HG03469 (cell line): ENCODE results near the gene MYH14.

Experiments used
- ATAC-seq: cut with Tn5 transposase; IDR thresholded peaks from one replicate; pipeline ENCODE4 v1.9.1; 2021; ENCODE audit warnings: mild to moderate bottlenecking, moderate library complexity, moderate number of reproducible peaks; ENCODE audit not compliant: unreplicated experiment

Gene MYH14

DNA sequence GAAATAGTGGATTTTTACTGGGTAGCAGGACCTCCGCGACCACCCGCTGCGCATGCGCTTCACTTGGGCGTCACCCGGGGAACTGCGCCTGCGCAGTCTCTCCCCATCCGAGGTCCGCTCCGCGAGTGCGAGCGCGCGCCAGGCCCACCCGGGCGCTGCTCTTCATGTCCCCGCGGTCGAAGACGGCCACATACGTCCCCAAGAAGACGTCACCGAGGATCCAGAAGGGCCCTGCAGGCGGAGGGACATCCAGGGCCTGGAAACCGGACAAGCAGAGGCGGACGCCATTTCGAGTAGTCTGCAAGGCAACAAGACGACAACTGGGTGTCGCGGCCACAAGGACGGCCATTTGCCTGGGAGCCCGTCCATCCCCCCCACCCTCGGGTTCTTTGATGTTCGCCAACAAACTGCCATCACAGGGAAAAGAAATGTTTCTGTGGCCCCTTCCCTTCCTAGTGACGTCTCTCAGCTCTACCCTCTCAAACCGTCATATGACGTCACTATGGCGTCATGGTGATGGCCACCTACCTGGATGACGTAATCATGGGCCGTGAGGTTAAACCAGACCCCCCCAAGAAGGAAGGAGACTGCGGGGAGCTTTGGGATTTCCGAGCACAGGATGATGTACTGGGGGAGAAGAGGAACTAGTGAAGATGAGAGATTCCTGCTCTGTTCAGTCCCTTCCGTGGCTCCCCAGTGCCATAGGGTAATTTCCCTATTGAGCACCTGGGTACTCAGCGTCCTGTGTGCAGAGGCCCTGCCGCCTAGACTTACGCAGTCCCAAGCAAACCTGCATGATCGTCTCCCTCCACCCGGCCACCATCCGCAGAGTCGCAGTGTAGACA, 155.3 kb downstream of the MYH14 start:
- ATAC-seq, result no peak

DNA sequence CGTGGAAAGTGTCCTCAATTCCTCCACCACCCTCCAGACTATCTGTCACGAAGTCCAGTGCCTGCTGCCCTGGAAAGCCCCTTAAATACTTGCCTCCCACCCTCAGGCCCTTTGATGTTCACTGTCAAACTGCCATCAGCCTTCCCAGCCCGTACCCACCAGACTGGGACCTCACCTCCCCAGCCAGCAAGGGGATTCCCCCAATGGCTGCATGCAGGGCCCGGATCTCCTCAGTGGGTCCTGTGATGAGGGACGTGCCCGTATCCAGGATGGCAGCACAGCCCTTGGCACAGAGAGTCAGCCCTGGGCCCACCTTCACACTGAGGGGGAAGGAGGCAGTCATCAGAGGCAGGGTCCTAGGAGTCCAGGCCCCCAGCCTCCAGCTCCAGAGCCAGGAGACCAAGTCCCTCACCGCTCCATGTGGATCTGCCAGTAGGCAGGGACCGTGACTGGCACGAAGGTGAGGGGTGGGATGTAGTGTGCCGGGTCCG, 156.0 kb downstream of the MYH14 start:
- no peak for ATAC-seq
